ENCODE data around the gene DCHS1.
"Not testable (repeated sequence)": the region's sequence is repeated elsewhere in the genome, so short reads cannot be mapped to it uniquely, and the experiment has no call there.

Gene DCHS1, protein sequence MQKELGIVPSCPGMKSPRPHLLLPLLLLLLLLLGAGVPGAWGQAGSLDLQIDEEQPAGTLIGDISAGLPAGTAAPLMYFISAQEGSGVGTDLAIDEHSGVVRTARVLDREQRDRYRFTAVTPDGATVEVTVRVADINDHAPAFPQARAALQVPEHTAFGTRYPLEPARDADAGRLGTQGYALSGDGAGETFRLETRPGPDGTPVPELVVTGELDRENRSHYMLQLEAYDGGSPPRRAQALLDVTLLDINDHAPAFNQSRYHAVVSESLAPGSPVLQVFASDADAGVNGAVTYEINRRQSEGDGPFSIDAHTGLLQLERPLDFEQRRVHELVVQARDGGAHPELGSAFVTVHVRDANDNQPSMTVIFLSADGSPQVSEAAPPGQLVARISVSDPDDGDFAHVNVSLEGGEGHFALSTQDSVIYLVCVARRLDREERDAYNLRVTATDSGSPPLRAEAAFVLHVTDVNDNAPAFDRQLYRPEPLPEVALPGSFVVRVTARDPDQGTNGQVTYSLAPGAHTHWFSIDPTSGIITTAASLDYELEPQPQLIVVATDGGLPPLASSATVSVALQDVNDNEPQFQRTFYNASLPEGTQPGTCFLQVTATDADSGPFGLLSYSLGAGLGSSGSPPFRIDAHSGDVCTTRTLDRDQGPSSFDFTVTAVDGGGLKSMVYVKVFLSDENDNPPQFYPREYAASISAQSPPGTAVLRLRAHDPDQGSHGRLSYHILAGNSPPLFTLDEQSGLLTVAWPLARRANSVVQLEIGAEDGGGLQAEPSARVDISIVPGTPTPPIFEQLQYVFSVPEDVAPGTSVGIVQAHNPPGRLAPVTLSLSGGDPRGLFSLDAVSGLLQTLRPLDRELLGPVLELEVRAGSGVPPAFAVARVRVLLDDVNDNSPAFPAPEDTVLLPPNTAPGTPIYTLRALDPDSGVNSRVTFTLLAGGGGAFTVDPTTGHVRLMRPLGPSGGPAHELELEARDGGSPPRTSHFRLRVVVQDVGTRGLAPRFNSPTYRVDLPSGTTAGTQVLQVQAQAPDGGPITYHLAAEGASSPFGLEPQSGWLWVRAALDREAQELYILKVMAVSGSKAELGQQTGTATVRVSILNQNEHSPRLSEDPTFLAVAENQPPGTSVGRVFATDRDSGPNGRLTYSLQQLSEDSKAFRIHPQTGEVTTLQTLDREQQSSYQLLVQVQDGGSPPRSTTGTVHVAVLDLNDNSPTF (N-terminal part only)

DNA sequence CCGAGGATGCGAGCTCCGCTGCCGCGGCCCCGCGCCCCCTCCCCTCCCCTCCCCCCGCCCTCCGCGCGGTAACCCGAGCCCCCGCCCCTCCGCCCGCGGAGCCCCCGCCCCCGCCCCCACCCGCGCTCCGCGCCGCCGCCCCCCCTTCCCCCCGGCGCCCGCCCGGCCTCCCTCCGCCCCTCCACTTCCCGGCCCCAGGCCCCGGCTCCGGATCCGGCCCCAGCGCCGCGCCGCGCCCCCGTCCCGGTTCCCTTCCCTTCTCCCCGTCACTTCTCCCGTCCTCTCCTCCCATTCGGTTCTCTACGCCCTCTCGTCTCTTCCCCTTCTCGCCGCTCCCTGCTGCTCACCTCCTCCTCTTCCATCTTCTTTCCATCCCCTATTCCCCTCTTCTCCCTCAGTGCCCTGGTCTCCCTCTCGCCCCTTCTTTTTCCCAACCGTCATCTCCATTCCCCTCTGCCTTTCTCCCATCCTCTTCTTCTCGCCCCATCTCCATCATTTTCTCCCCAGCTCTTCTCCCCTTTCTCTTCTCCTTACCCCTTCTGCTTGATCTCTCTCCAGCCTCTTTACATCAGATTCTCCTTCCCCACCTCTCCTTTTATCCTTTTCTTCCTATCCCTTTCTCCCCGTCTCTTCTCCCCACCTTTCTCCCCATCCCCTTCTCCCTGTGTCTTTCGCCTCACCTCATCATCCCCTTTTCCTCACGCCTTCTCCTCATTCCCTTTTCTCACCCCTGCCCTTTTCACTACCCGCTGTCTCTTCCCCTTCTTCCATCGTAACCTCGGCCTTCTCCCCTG is at the start of gene DCHS1:
Gene DCHS1 (minus strand): TSS at position 20 of the 794 bp plus-strand sequence. CDS start 14,196 bp downstream, outside the sequence.
- DNase-seq, result no peak

DNA sequence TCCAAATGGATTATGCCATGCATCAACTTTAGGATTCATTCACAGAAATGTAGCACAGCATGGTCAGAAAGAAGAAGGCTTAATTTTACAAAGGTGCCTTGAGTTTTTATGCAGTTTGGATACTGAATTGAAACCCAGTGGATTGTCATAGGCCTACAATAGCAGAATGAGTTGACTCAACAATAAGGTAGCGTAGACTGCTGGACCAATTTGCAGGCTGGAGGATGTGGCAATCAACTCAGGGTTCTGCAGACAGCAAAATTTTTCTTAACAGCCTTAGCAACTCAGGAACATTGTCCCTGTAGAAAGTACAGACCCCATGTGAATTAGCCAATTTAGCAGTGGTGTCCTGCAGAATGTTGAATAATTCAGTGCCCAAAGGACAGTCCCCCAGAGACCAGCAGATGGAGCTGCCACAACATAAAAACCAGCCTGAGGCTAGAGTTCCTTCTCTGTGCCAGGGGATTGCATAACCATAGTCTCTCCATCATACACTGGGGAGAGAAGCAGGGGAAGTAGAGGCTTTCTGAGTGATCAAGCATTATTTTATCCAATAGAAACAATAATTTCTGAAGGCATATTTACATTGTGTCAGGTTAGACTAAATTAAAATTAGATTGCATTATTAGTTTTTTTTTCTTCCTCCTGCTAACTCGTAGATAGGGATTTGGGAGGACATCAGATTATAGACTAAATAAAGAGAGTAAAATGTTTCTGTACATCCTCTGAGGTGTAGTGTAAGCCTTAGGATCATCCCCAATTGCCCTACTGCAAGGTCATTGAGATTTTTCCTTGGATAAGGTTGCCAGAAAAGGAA is 47.8 kb upstream of the DCHS1 start:
- peak in 1 of 2 experiments; percentile 29 for DNase-seq

DNA sequence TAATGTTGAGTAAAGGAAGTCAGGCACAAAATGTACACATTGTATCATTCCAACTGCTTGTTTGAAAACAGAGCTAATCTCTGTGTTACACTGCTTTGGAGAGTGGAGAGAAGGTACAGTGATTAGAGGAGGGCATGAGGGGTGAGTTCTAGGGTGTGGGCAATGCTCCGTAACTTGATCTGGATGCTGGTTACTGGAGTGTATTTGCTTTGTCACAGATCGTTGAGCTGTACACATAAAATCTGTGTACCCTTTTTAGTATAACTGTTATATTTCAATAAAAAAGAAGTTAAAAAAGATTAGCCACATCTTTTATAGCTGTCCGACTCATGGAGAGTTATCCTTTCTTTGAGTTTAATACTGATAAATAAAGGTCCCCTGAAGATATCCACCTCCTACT is 46.3 kb upstream of the DCHS1 start:
- DNase-seq, result not testable (repeated sequence)

DNA sequence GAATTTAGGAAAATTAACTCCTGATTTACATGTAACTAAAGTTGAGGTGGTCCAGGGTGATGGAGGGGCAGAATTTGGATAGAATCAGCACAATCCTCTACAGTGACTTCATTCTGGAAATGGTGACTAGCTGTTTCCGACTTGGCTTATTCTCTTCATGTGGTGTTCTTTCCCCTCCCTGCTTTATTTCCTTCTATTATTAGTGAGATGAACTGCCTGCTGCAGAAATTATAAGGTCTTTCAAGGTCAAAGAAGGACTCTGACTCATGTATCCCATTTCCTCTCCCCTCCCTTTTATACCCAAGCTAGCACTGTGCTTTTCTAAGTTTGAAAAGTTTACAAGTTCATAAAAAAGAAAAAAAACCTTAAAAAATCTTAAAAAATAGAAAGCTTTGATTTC is 39.8 kb upstream of the DCHS1 start:
- DNase-seq, result no peak

DNA sequence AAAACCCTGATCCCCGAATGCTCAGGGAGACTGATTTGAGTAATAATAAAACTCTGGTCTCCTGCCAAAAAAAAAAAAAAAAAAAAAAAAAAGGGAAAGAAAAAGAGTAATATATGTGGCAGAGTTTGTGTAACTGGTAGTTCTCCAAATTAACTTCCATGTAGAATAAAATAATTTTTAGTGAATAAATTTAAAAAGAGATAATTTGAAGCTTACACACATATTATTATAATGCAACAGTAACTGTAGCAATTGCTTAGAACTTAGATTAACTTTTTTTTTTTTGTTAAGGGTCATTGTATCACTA is 38.6 kb upstream of the DCHS1 start:
- no peak for DNase-seq

DNA sequence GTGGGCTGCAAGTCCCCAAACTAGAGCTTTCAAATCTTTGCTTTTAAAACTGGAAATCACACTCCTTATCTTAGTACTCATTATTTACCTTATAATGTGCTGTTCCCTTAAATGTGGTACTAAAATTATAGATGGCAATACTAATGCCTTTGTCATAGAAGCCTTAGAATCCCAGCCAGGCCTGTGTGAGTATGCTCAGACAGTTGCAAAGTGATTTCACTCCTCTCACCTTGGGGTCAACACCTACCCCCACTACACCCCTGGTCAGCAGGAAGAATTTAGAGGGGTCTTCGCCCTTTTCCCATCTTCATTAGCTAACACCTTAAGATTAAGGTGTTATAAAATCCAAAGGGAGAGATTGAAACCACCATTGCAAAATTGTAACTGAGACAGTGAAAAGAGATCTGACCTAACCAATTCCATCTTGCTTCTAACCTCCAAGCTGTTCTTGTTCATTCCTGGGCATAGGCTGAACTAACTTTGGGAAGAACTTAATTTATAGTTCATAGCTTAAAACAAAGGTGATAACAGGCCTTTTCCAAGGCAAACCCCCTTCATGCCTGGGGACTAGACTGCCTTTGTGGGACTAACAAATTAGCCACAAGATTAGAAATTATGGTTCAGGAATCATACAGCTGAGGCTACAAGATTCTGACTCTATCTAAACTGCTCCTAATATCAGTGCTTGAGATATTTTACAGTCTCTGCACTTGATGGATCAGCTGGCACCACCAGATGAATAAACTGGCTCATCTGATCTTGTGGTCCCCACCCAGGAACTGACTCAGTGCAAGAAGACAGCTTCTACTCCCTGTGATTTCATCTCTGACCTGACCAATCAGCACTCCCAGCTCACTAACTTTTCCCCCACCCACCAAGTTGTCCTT is 38.0 kb upstream of the DCHS1 start:
- peak; percentile 38 to 47 for DNase-seq

DNA sequence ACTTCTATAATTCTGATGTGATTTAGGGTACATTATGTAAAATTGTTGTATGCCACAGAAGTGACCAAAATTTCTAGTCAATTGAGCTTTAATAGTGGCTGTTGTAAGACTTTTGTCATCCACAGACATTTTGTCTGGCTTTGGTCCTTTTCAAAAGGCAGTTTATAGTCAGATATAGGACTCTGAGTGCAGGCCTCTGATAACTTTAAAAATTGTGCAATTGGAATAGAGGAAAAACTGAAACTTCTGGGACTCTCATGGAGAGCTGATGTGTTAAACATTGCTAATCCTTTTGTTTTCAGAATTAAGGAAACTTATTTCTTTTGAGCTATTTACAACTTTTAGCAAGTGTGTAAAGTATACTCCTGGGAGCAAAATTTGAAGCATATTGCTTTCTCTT is 36.5 kb upstream of the DCHS1 start:
- no peak for DNase-seq

DNA sequence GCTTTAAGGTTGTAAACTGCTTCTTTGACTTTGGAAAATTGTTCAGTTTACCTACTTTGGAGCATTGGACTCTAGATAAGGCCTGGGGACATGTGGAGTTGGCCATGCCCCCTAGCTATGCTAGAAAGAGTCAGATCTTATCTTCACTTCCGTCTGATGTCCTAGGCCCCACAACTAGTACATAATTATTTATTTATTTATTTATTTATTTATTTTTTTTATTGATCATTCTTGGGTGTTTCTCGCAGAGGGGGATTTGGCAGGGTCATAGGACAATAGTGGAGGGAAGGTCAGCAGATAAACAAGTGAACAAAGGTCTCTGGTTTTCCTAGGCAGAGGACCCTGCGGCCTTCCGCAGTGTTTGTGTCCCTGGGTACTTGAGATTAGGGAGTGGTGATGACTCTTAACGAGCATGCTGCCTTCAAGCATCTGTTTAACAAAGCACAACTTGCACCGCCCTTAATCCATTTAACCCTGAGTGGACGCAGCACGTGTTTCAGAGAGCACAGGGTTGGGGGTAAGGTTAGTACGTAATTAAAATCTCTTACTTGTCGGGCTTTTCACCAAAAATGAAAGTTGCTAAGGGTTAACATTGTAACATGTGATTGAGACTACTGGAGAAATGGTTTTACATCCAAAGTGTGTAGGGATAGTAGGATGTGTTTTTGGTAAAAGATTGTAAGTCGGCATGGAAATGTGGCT is 35.0 kb upstream of the DCHS1 start:
- DNase-seq, result not testable (repeated sequence)

DNA sequence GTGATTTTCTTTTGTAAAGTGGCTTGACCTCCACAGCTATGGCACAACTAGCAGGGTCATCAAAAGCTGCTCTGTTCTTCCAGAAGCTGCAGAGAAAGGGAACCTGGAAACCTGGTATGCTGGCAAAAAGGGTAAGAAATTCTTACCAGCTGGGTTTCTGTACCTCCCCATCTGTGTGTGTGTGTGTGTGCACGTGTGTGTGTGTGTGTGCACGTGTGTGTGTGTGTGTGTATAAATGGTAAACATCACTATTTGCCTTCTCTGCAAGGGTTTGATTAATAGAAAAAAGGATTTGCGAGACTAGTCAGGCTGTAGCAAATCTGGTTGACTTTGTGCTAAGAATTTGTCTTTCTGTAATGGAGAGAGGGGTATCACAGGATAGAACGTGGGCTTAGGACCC is 32.3 kb upstream of the DCHS1 start:
- no peak for DNase-seq

DNA sequence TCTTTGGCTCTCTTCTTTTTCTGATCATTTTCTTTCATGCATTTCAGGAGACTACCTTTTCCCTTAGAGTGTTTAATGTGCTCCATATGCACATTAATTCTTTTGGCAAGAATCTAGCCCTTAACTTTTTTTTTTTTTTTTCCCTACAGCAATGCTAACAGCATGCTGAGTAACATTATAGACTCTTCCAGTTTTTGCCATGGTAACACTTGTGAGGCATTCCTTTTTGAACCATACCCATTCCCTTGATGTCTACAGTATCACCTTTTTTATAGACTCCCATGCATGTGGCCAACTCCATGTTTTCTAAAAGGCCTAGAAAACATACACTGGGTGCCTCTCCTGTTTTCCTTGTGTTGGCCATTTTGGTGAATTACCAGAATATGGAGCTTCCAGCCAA is 30.4 kb upstream of the DCHS1 start:
- DNase-seq, result no peak

DNA sequence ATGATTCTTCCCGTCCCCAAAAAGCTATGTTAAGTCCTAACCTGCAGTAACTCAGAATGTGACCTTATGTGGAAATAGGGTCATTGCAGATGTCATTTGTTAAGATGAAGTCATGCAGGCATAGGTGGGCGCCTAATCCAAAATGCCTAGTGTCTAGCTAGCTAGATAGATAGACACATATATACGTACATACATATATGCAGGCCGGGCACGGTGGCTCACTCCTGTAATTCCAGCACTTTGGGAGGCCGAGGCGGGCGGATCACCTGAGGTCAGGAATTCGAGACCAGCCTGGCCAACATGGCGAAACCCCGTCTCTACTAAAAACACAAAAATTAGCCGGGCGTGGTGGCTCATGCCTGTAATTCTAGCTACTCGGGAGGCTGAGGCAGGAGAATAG is 28.5 kb upstream of the DCHS1 start:
- DNase-seq, result not testable (repeated sequence)

DNA sequence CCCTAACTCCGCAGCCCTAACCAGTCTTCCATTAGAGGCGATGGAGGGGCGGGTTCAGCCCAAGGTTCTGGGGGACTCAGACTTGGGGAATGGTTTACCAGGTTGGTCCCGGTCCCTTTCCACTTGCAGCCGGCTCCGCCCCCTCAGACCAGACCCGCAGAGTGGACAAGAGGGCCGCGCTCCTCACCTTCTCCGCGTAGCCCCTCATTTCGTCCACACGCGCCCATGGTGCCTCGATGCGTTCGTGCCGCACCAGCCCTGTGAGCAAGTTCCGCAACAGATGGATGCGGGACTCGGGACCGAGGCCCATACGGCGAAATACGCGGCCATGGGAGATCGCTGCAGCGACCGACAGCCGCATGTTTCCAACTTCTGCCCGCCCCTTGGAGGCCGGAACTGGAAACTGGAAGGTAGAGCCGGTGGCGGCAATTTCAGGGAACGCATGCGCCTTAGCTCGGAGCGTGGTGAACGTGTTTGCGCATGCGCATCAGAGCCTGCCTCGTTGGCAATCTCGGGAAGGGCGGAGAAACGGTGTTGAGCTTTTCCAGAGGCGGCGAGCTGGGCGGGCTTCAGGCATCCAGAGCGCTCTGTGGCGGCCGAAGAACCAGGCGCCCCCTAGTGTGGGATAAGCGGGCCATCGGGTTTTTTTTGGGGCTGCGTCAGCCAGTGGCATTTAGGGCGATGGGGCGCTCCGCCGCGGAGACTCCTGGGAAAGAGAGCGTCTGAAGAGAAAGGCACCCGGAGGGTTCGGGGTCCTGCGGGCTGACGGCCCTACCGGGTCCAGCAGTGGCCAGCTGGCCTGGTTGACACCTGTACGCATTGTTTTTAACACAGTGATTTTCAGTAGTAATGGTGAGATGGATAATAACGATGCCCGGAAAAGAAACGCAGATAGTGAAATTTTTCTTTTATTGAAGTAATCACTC is 27.6 kb upstream of the DCHS1 start, which contains the start of gene MRPL17:
Gene MRPL17 (minus strand): TSS at position 405 of the 926 bp plus-strand sequence. CDS start 44 bp downstream, at position 361.
- peak; percentile 97 to 98 for DNase-seq

DNA sequence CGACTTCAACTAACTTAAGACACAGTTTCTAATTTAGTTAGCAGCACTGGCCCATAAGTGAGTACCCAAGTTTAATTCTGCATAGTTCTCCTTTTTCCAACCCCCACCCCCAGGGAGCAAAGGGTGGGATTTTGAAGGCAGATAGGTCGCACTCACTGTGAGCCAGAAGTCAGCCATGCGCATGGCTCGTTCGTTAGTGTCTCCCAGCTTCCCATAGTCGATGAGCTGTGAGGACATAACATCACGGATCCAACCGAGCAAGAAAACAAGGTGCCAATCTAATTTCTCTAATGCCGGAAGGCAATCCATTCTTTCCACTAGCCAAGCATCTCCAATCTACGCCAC is 27.0 kb upstream of the DCHS1 start:
- DNase-seq, result no peak

DNA sequence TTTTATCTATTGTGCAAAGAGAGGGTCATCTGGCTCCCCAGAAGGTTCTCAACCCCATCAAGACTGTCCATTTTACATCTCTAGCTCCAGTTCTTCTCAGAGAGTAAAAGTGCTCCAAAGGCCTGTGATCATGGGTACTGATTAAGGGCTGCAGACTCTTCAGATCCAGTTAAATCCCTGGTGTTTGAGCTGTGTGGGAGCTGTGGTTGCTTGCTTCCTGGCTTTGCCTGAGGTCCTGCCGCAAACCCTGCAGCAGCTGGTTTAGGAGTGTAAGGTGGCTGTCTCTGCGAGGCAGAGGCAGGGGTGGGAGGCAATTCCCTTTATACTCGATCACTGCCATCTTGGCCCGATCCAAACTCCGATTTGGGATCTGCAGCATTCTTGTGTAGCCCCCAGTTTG is 26.3 kb upstream of the DCHS1 start:
- DNase-seq, result no peak

DNA sequence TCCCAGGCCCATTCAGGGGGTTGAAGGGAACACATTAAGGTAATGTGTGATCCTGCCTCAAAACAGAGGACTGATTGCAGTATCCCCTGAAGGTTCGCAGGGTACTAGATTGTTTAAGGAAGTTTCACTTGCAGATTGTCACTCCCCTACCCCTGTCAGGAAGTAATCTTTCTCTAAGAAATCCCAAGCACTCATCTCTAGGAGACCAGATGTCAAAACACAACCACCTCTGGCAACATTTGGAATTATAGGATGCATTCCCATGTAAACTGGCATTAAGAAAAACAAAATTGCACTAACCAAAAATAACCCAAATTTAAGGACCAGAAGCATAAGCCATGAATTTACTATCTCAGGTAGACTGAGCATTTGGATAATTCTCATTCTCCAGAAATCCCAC is 25.9 kb upstream of the DCHS1 start:
- no peak for DNase-seq

DNA sequence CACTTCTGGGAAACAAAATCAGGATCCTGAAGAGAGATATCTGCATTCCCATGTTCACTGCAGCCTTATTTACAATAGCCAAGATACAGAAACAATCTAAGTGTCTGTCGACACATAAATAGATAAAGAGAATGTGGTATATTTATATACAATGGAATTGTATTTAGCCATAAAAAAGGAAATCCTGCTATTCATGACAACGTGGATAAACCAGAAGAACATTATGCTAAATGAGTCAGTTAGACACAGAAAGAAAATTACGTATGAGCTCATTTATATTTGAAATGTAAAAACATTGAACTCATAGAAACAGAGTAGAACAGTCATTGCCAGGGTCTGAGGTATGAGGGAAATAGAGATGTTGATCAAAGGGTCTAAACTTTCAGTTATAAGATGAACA is 21.4 kb upstream of the DCHS1 start:
- DNase-seq, result no peak

DNA sequence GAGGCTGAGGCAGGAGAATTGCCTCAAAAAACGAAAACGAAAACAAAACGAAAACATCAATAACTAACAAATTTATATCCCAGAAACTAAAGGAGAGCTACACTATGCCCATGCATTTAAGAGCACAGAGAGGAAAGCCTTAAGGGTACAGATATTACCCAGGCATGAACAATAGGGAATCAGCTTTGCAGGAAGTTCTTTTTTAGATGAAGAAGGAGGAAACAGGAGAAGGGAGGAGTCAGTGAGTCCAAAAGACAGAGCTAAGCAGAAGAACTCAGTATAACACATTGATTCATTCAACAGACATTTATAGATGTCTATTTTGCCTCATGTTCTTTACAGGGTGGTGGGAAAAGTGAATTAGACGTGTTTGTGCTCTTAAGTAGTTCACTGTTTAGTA is 19.3 kb upstream of the DCHS1 start:
- no peak for DNase-seq

DNA sequence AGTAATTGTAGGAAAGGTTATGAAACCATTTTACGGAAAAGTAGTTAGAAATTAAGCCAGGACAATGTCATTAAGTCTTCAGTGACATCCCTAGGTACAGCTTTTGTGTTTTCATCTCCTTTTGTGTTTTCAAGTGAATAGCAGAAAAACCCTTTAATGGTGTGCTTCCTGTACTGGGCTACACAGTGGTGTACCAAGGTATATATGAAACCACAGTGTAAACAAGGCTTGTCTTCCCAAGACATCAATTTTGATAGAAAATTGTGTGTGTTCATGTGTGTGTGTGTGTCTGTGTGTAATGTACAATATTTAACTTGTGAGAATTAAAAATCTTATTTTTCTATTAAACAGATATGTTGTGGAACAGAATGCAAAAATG is 18.6 kb upstream of the DCHS1 start:
- DNase-seq, result no peak

Data from activated CD4-positive, alpha-beta T cell treated with anti-CD3 and anti-CD28 coated beads, Interleukin-2, amount 50 U/mL, for 4 hours (primary cell).